Subcutaneous abdominal adipose tissue (tissue), 5 donors: ENCODE results near the gene MARCHF9.

Experiments used
- H3K27ac ChIP-seq: one replicate; pipeline ENCODE4 v1.7.0; 2013; ENCODE audit warnings: low read depth, mild to moderate bottlenecking, inconsistent platforms, low read length, moderate library complexity
- H3K27me3 ChIP-seq, 5 donors: one replicate each; pipeline ENCODE4 v1.7.0; 2013; ENCODE audit warnings: low read length in 5 of 5, inconsistent platforms in 1 of 5; ENCODE audit not compliant: control insufficient read depth in 5 of 5, insufficient read depth in 4 of 5
- H3K36me3 ChIP-seq, 5 donors: one replicate each; pipeline ENCODE4 v1.7.0; 2013; ENCODE audit warnings: low read length in 5 of 5; ENCODE audit not compliant: control insufficient read depth in 5 of 5, insufficient read depth in 5 of 5
- H3K4me1 ChIP-seq, 5 donors: one replicate each; pipeline ENCODE4 v1.7.0; 2013; ENCODE audit warnings: low read length in 5 of 5, mild to moderate bottlenecking in 3 of 5, moderate library complexity in 1 of 5; ENCODE audit not compliant: control insufficient read depth in 5 of 5, insufficient read depth in 5 of 5
- H3K4me3 ChIP-seq, 5 donors: one replicate each; pipeline ENCODE4 v1.7.0; 2013; ENCODE audit warnings: low read length in 5 of 5, low read depth in 1 of 5
- H3K9ac ChIP-seq, 5 donors: one replicate each; pipeline ENCODE4 v1.7.0; 2013; ENCODE audit warnings: low read length in 5 of 5, mild to moderate bottlenecking in 4 of 5, moderate library complexity in 3 of 5
- H3K9me3 ChIP-seq, 5 donors: one replicate each; pipeline ENCODE4 v1.7.0; 2013; ENCODE audit warnings: low read length in 5 of 5; ENCODE audit not compliant: control insufficient read depth in 5 of 5
- donor health status: healthy.
- donor health status: healthy.
- donor health status: healthy.
- donor health status: healthy.
- donor health status: healthy.

MARCHF9 gene

DNA sequence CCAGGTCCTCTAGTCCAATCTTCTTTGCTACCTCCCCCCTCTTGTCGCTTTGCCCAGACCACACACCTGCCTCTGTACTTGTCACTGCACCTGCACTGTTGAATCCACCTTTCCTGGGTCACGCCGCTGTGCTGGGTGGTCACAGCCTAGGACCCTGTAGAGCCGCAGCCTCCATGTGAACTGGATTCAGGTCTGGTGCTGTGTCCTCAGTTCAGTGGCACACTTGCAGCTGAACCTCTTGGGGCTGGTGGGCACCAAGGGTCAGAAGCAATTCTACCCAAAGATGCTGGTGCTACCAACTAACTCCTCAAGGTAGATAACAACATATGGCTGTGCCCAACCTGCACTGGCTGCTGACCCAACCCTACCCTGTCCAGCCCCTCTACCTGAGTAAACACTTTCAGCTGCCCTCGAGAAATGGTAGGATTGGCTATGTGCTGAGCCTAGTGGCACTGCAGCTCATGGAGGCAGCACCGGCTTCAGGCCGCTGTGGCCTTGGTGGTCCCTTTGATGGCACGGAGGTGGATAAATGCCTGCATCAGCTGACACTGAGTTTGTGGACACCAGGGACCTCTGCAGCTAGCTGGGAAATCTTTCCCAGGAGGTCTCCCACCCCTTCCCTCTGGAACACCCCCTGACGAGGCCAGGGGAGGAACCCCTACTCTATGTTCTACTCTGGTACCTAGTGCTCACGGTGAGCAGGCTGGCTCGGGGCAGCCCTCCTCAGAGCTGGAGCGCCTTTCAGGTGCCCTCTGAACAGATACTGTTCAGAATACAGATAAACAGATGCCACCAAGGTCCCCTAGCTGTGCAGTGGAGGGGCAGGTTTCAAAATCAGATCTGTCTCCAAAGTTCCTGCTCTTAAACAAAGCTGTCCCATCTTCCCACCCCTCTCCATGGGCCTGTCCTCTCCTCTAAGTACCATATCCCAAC is 30.6 kb upstream of the MARCHF9 start:
- H3K4me3 ChIP-seq = no peak overlapping the region
- H3K9ac ChIP-seq = no peak overlapping the region
- peaks cover 4 to 33% (median 27%) of the 10 kb centered on the region in 5 donors for H3K36me3 ChIP-seq
- peaks cover 0 to 21% (median 17%) of the 10 kb centered on the region in 5 donors for H3K4me1 ChIP-seq
- no peak overlapping the region for H3K27ac ChIP-seq
- H3K9me3 ChIP-seq = no peaks in the 10 kb centered on the region
- H3K27me3 ChIP-seq = peaks cover 0 to 2% (median 0%) of the 10 kb centered on the region in 5 donors

DNA sequence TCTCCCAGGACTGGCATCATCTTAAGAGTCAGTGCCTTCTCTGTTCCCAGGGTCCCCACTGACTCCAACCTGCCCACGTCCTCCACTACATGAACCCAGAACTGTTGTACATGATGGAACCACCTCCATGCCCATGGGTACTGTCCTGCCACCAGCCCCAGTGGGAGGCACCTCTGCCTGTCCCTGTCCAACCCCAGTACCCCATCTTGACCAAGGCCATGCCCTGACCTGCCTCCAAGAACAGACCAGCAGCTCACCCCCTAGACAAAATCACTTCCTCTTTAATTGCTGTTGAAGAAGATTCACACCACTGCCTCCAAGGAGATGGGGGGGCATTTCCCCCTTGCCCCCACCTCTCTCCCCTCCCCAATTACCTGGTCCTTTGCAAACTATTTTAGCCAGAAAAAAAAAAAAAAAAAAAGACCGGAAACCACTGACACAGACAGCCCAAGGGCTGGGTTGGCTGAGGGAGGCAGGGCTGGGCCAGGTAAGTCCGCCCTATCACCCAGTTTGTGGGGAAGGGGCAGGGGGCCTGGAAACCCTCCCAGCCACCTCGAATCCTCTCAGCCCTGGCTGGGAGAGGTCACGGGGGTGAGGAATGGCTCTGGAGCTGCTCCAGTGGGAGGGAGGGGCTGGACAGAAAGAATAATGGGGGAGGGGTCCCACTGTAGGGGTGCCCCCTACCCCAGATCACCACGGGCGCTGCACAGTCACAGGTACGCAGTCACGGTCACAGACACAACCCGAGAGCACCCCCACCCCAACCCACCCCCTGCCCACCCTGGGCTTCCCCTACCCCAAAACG is 29.8 kb upstream of the MARCHF9 start:
- Histone ChIP-seq H3K9me3 (no peaks in the 10 kb centered on the region), H3K36me3 (peaks cover 0 to 27% (median 19%) of the 10 kb centered on the region in 5 donors), H3K4me1 (peaks cover 0 to 21% (median 17%) of the 10 kb centered on the region in 5 donors), H3K27ac (no peak overlapping the region), H3K4me3 (no peak overlapping the region), H3K27me3 (peaks cover 0 to 3% (median 0%) of the 10 kb centered on the region in 5 donors), H3K9ac (no peak overlapping the region)

DNA sequence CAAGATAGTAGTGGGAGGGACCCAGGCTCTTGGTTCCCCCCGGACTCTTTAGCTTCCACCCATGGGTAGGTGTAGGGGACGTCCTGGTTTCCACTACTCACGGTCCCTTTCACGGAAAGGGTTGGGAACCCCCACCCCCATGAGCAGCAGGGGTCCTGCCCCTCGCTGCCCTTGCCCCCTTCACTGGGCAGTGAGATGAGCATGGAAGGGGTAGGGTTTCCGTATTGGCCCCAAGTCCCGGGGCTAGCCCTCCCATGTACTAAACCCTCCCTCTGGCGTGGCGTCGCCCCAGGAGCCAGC is 29.1 kb upstream of the MARCHF9 start:
- Histone ChIP-seq H3K27ac (no peak overlapping the region), H3K9ac (peak overlapping the region in 3 of 5 donors; percentile 5 to 65 (median 31)), H3K27me3 (peaks cover 0 to 6% (median 0%) of the 10 kb centered on the region in 5 donors), H3K4me1 (peaks cover 0 to 21% (median 17%) of the 10 kb centered on the region in 5 donors), H3K4me3 (peak overlapping the region in 4 of 5 donors; percentile 79 to 83 (median 82)), H3K9me3 (no peaks in the 10 kb centered on the region), H3K36me3 (peaks cover 0 to 20% (median 12%) of the 10 kb centered on the region in 5 donors)

DNA sequence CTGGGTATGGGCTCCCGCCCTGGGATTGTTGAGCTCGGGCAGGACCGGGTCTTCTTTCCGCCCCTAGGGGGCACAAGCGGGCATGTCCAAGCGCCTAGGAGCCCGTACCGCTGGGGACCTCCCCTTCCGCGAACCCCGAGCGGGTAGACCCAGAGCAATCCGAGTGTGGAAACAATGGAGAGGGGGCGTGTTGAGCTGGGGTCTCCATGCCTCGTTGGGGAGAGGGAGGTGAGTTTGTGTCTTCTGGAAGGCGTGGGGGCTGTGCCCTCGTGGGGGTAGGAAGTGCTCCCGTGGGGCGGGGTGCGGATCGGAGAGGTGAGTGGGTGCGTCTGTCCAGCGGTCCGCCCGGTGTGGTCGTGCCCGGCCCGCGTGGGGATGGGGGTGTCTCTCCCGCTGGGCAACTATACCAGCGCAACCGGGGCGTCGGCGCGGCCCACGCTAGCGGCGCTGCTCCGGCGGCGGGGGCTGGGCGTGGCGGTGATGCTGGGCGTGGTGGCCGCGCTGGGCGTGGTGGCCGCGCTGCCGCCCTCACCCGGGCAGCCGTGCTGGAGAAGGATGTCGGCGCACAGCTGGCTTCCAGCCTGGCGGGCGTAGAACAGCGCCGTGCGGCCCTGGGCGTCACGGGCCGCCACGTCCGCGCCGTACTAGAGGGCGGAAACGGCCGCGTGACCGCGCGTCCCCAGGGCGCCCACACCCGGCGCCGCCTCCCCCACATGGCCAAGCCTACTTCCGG is 28.6 kb upstream of the MARCHF9 start:
- H3K27me3 ChIP-seq = peaks cover 0 to 10% (median under 1%) of the 10 kb centered on the region in 5 donors
- H3K4me3 ChIP-seq = peak overlapping the region; percentile 56 to 83 (median 81)
- no peaks in the 10 kb centered on the region for H3K9me3 ChIP-seq
- H3K9ac ChIP-seq = peak overlapping the region in 3 of 5 donors; percentile 5 to 65 (median 42)
- H3K4me1 ChIP-seq = peaks cover 0 to 21% (median 17%) of the 10 kb centered on the region in 5 donors
- peak overlapping the region; percentile 30 for H3K27ac ChIP-seq
- peaks cover 0 to 15% (median 7%) of the 10 kb centered on the region in 5 donors for H3K36me3 ChIP-seq

DNA sequence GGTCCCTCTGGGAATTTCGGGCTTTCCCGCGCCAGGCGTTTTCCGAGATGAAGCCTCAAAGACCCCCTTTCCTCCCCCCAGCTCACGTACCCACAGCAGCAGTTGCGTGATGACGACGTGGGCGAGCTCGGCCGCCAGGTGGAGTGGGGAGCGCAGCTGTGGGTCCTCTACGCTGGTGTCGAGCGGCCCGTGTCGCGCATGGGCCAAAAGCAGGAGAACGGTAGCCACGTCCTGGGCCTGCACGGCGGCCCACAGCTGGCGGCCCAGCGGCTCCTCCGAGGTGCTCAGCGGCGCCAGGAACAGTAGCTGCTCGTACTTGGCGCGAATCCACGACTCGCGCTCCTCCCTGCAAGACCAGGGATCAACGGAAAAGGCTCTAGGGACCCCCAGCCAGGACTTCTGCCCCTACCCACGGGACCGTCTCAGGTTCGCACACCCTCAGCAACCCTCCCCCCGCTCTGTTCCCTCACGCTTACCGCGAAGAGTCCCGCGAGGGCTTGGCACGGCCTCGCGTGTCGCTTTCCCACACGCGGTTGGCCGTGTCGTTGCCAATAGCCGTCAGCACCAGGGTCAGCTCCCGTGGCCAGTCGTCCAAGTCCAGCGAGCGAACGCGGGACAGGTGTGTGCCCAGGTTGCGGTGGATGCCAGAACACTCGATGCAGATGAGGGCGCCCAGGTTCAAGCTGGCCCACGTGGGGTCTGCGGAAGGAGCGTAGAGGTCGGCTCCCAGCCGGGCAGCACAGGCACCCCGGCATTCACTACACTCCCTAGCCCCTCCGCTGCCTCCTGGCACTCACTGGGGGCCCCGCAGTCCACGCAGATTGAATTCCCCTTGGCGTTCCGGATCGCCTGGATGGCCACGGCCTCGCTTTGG is 27.8 kb upstream of the MARCHF9 start:
- no peaks in the 10 kb centered on the region for H3K9me3 ChIP-seq
- peak overlapping the region in 4 of 5 donors; percentile 79 to 83 (median 82) for H3K4me3 ChIP-seq
- no peak overlapping the region for H3K27ac ChIP-seq
- H3K36me3 ChIP-seq = peaks cover 0 to 8% (median 3%) of the 10 kb centered on the region in 5 donors
- peaks cover 0 to 12% (median 6%) of the 10 kb centered on the region in 5 donors for H3K27me3 ChIP-seq
- peak overlapping the region in 1 of 5 donors; percentile 42 for H3K9ac ChIP-seq
- H3K4me1 ChIP-seq = peaks cover 0 to 21% (median 17%) of the 10 kb centered on the region in 5 donors

GRCh38 chr12:57727758-57728395 is 27.0 kb upstream of the MARCHF9 start:
- no peak overlapping the region for H3K4me3 ChIP-seq
- no peaks in the 10 kb centered on the region for H3K9me3 ChIP-seq
- H3K9ac ChIP-seq = no peak overlapping the region
- no peak overlapping the region for H3K27ac ChIP-seq
- H3K27me3 ChIP-seq = peaks cover 0 to 16% (median 7%) of the 10 kb centered on the region in 5 donors
- H3K36me3 ChIP-seq = peaks cover 0 to 15% (median 3%) of the 10 kb centered on the region in 5 donors
- H3K4me1 ChIP-seq = peaks cover 0 to 21% (median 17%) of the 10 kb centered on the region in 5 donors

DNA sequence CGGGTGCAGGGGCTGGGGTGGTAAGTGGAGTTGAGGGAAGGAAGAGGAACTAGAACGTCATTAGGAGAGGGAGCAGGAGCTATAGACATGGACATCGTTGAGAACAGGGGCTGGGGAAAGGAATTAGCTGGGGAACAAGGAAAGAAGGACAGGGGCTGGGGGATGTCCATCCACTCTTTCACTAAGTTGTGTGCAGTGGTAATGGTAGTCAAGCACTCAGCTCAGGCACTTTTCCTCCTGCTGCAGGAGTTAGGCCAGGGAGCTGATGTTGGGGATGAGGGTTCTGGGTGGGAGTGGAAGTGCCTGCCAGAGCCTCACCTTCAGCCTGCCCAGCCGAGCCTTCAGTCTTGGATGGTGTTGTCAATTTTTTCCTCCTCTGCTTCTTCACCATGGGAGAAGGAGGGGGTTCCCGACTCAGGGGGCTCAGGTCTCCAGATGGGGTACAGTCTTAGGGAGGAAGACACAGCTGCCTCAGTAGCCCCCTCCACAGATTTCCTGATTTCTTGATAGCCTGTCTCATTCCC is 25.5 kb upstream of the MARCHF9 start:
- H3K4me1 ChIP-seq = peaks cover 0 to 21% (median 17%) of the 10 kb centered on the region in 5 donors
- peaks cover 0 to 17% (median 3%) of the 10 kb centered on the region in 5 donors for H3K36me3 ChIP-seq
- H3K27ac ChIP-seq = no peak overlapping the region
- peaks cover 0 to 28% (median 13%) of the 10 kb centered on the region in 5 donors for H3K27me3 ChIP-seq
- no peak overlapping the region for H3K4me3 ChIP-seq
- H3K9me3 ChIP-seq = no peaks in the 10 kb centered on the region
- H3K9ac ChIP-seq = no peak overlapping the region

DNA sequence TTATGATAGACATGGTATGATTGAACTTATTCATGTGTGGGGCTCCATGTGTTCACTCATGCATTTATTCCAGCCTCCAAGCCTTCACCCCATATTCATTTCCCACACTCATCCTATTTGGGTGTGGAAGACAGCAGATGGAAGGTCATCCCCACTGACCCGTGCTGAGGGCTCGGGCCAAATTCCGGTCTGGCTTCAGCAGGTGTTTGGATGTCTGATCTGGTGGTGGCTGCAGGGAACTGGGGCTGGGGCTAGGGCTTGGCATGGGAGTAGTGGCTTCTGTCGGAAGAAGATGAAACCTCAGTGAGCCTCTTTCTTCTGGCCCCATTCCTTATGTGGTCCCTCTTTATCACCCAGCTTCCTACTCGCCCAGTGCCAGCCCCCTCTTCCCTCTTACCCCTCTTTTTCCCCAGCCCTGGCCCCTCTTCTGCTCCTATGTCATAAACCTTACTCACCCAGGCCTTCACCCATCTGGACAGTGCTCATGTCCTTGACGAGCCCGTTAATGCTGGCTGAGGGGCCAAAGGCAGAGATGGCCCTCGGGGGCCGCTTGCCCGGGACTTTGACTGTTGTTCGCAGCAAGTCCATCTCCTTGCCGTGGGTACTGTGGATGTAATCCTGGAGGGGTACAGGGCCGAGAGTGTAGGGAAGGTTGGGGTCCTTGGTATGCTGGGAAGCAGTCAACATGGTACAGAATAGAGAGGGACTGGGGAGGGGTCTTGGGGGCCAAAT is 24.4 kb upstream of the MARCHF9 start:
- Histone ChIP-seq H3K4me3 (no peak overlapping the region), H3K27me3 (peaks cover 4 to 38% (median 18%) of the 10 kb centered on the region in 5 donors), H3K9me3 (no peaks in the 10 kb centered on the region), H3K4me1 (peaks cover 1 to 27% (median 22%) of the 10 kb centered on the region in 5 donors), H3K27ac (no peak overlapping the region), H3K36me3 (peaks cover 0 to 17% (median 3%) of the 10 kb centered on the region in 5 donors), H3K9ac (no peak overlapping the region)
